ENCODE results near the gene SNAPC2.
"Not testable (repeated sequence)": the region's sequence is repeated elsewhere in the genome, so short reads cannot be mapped to it uniquely, and the experiment has no call there.

DNA sequence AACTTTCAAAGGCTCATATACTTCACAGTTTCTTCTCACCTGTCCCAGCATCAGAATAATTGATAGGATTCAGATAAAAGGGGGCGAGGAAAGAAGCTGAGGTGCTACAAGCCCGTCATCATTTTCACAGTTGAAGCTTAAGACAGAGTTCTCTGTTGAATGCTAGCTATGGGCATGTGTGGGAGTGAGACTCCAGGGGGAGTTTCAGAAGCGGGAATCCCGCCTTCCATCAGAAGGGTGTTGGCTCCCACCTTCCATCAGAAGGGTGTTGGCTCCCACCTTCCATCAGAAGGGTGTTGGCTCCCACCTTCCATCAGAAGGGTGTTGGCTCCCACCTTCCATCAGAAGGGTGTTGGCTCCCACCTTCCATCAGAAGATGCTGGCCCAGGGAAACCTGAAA is 40.9 kb downstream of the SNAPC2 start:
- TF ChIP-seq POLR2AphosphoS5 (IDR thresholded peaks at IDR 0.05; ENCODE audit: low read depth, low read length); TCF7L2 (IDR thresholded peaks at IDR 0.05; ENCODE audit: low read depth, low read length); SIN3A (IDR thresholded peaks at IDR 0.05; ENCODE audit: borderline replicate concordance, insufficient read depth, low read depth, low read length): not testable (repeated sequence)
- TF ChIP-seq, protein P1, sequence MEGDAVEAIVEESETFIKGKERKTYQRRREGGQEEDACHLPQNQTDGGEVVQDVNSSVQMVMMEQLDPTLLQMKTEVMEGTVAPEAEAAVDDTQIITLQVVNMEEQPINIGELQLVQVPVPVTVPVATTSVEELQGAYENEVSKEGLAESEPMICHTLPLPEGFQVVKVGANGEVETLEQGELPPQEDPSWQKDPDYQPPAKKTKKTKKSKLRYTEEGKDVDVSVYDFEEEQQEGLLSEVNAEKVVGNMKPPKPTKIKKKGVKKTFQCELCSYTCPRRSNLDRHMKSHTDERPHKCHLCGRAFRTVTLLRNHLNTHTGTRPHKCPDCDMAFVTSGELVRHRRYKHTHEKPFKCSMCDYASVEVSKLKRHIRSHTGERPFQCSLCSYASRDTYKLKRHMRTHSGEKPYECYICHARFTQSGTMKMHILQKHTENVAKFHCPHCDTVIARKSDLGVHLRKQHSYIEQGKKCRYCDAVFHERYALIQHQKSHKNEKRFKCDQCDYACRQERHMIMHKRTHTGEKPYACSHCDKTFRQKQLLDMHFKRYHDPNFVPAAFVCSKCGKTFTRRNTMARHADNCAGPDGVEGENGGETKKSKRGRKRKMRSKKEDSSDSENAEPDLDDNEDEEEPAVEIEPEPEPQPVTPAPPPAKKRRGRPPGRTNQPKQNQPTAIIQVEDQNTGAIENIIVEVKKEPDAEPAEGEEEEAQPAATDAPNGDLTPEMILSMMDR (IDR thresholded peaks at IDR 0.05): not testable (repeated sequence)
- TF ChIP-seq, protein P2, sequence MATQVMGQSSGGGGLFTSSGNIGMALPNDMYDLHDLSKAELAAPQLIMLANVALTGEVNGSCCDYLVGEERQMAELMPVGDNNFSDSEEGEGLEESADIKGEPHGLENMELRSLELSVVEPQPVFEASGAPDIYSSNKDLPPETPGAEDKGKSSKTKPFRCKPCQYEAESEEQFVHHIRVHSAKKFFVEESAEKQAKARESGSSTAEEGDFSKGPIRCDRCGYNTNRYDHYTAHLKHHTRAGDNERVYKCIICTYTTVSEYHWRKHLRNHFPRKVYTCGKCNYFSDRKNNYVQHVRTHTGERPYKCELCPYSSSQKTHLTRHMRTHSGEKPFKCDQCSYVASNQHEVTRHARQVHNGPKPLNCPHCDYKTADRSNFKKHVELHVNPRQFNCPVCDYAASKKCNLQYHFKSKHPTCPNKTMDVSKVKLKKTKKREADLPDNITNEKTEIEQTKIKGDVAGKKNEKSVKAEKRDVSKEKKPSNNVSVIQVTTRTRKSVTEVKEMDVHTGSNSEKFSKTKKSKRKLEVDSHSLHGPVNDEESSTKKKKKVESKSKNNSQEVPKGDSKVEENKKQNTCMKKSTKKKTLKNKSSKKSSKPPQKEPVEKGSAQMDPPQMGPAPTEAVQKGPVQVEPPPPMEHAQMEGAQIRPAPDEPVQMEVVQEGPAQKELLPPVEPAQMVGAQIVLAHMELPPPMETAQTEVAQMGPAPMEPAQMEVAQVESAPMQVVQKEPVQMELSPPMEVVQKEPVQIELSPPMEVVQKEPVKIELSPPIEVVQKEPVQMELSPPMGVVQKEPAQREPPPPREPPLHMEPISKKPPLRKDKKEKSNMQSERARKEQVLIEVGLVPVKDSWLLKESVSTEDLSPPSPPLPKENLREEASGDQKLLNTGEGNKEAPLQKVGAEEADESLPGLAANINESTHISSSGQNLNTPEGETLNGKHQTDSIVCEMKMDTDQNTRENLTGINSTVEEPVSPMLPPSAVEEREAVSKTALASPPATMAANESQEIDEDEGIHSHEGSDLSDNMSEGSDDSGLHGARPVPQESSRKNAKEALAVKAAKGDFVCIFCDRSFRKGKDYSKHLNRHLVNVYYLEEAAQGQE (IDR thresholded peaks at IDR 0.05; ENCODE audit: insufficient read depth in 1 of 2, low read depth in 2 of 2, low read length in 1 of 2): not testable (repeated sequence)

Data from Panc1 (cell line).